Measurements from ENCODE around the gene ELMO3. TPM values are rescaled to one million over a fixed set of nuclear protein-coding genes. Genes with fewer than 3 reads are reported as not detected.

The ELMO3 gene
- total RNA-seq, 1 donor, result 0.36 TPM

GRCh38 chr16:67170949-67171649, 27.8 kb upstream of the ELMO3 start:
- TF ChIP-seq CTCF (IDR thresholded peaks at IDR 0.05; ENCODE audit: extremely low read depth, low read depth, low read length), result no peak
- no peaks in the 10 kb centered on the region for H3K9me3 ChIP-seq (ENCODE audit: low read depth, low read length)
- no peak for DNase-seq (ENCODE audit: insufficient read length, low spot score, missing footprints)
- H3K27me3 ChIP-seq (ENCODE audit: insufficient read depth, low read length), result no peaks in the 10 kb centered on the region
- peak overlapping the region; percentile 38 for H3K27ac ChIP-seq (ENCODE audit: low read depth, low read length)
- H2AFZ ChIP-seq (ENCODE audit: low read length), result peak overlapping the region; percentile 45
- peaks cover 22% of the 10 kb centered on the region for H3K4me1 ChIP-seq (ENCODE audit: insufficient read depth, low read length)
- H3K4me3 ChIP-seq (ENCODE audit: insufficient read depth, low read length), result peak overlapping the region; percentile 72
- H4K20me1 ChIP-seq (ENCODE audit: insufficient read depth, low read length), result peaks cover 2% of the 10 kb centered on the region
- no peaks in the 10 kb centered on the region for H3K36me3 ChIP-seq (ENCODE audit: insufficient read depth, low read length)
- peak overlapping the region; percentile 90 for H3K4me2 ChIP-seq (ENCODE audit: insufficient read depth, low read length)
- no peaks in the 10 kb centered on the region for H3K79me2 ChIP-seq (ENCODE audit: insufficient read depth, low read length)

GRCh38 chr16:67173323-67173722, 25.6 kb upstream of the ELMO3 start:
- Histone ChIP-seq H3K4me3 (ENCODE audit: insufficient read depth, low read length) (peak overlapping the region; percentile 78), H3K36me3 (ENCODE audit: insufficient read depth, low read length) (no peaks in the 10 kb centered on the region), H3K9me3 (ENCODE audit: low read depth, low read length) (no peaks in the 10 kb centered on the region), H4K20me1 (ENCODE audit: insufficient read depth, low read length) (peaks cover 11% of the 10 kb centered on the region), H3K79me2 (ENCODE audit: insufficient read depth, low read length) (no peaks in the 10 kb centered on the region), H3K4me2 (ENCODE audit: insufficient read depth, low read length) (peak overlapping the region; percentile 95), H2AFZ (ENCODE audit: low read length) (peak overlapping the region; percentile 85), H3K27ac (ENCODE audit: low read depth, low read length) (peak overlapping the region; percentile 39), H3K27me3 (ENCODE audit: insufficient read depth, low read length) (no peaks in the 10 kb centered on the region), H3K4me1 (ENCODE audit: insufficient read depth, low read length) (peaks cover 22% of the 10 kb centered on the region)
- no peak for DNase-seq (ENCODE audit: insufficient read length, low spot score, missing footprints)
- no peak for TF ChIP-seq CTCF (IDR thresholded peaks at IDR 0.05; ENCODE audit: extremely low read depth, low read depth, low read length)

GRCh38 chr16:67173808-67174705, 24.9 kb upstream of the ELMO3 start:
- Histone ChIP-seq H3K4me3 (ENCODE audit: insufficient read depth, low read length) (peak overlapping the region; percentile 78), H2AFZ (ENCODE audit: low read length) (peak overlapping the region; percentile 85), H3K36me3 (ENCODE audit: insufficient read depth, low read length) (no peaks in the 10 kb centered on the region), H4K20me1 (ENCODE audit: insufficient read depth, low read length) (peaks cover 15% of the 10 kb centered on the region), H3K4me1 (ENCODE audit: insufficient read depth, low read length) (peaks cover 22% of the 10 kb centered on the region), H3K27ac (ENCODE audit: low read depth, low read length) (peak overlapping the region; percentile 39), H3K79me2 (ENCODE audit: insufficient read depth, low read length) (no peaks in the 10 kb centered on the region), H3K4me2 (ENCODE audit: insufficient read depth, low read length) (peak overlapping the region; percentile 95), H3K9me3 (ENCODE audit: low read depth, low read length) (no peaks in the 10 kb centered on the region), H3K27me3 (ENCODE audit: insufficient read depth, low read length) (no peaks in the 10 kb centered on the region)
- TF ChIP-seq CTCF (IDR thresholded peaks at IDR 0.05; ENCODE audit: extremely low read depth, low read depth, low read length), result peak; percentile 16
- peak; percentile 99 for DNase-seq (ENCODE audit: insufficient read length, low spot score, missing footprints)
